HG02884 (cell line): ENCODE results near the gene C1RL.
"Not testable (repeated sequence)": the region's sequence is repeated elsewhere in the genome, so short reads cannot be mapped to it uniquely, and the experiment has no call there.

Experiments used
- ATAC-seq: cut with Tn5 transposase; IDR thresholded peaks from one replicate; pipeline ENCODE4 v1.9.1; 2021; ENCODE audit warnings: mild to moderate bottlenecking, moderate library complexity; ENCODE audit not compliant: unreplicated experiment

Gene C1RL

GRCh38 chr12:7116916-7117315 is 7.9 kb upstream of the C1RL start:
- ATAC-seq, result no peak

GRCh38 chr12:7116196-7116595 is 7.2 kb upstream of the C1RL start:
- ATAC-seq, result no peak

GRCh38 chr12:7114851-7115250 is 5.8 kb upstream of the C1RL start:
- no peak for ATAC-seq

GRCh38 chr12:7114008-7114407 is 5.0 kb upstream of the C1RL start:
- no peak for ATAC-seq

GRCh38 chr12:7113389-7113871 is 4.4 kb upstream of the C1RL start:
- no peak for ATAC-seq

GRCh38 chr12:7112041-7112440 is 3.0 kb upstream of the C1RL start:
- no peak for ATAC-seq

- ATAC-seq, result no peak
These were observed 1.6 kb upstream of the C1RL start for GRCh38 chr12:7110661-7111060.

- ATAC-seq, result no peak
These were observed 532 bp upstream of the C1RL start for GRCh38 chr12:7109572-7109920.

GRCh38 chr12:7108003-7108795 is 815 bp downstream of the C1RL start:
- peak; percentile 89 for ATAC-seq

GRCh38 chr12:7107636-7108002 is 1.4 kb downstream of the C1RL start:
- no peak for ATAC-seq

GRCh38 chr12:7107181-7107580 is 1.8 kb downstream of the C1RL start:
- ATAC-seq, result not testable (repeated sequence)

- ATAC-seq, result no peak
These were observed 2.9 kb downstream of the C1RL start for GRCh38 chr12:7106082-7106481.

GRCh38 chr12:7103837-7104584 is 5.0 kb downstream of the C1RL start:
- no peak for ATAC-seq

GRCh38 chr12:7102582-7102981 is 6.4 kb downstream of the C1RL start:
- no peak for ATAC-seq

- ATAC-seq, result no peak
These were observed 7.3 kb downstream of the C1RL start for GRCh38 chr12:7101694-7102131.

GRCh38 chr12:7101047-7101693 is 7.8 kb downstream of the C1RL start:
- no peak for ATAC-seq

- no peak for ATAC-seq
These were observed 8.8 kb downstream of the C1RL start for GRCh38 chr12:7100239-7100638.

GRCh38 chr12:7099290-7099996 is 9.6 kb downstream of the C1RL start:
- no peak for ATAC-seq

GRCh38 chr12:7096979-7097378 is 12.0 kb downstream of the C1RL start:
- ATAC-seq, result no peak

- ATAC-seq, result no peak
These were observed 12.7 kb downstream of the C1RL start for GRCh38 chr12:7096006-7096932.
